Measurements from ENCODE around the gene XXYLT1.

DNA sequence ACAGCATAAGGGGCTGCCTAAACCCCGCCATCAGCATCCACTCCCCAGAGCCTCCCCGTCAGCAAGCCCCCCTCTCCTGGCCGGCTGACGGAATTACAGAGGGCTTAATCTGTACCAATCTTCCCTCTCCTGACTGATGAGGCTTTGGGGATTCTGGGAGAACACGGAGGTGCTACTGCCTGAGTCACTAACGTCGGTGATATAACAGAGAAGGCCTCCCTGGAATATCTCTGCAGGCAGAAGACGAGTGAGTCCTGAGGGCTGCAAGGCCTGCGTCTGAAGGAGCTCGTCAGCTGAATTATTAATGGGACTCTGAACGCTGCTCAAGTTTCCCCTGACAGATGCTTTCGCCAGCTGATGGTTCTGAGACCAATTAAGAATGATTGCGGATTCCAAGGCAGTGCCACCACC lies 147.7 kb downstream of the XXYLT1 start:
- no peak for TF ChIP-seq EP300 (IDR thresholded peaks at IDR 0.05)
- TF ChIP-seq POLR2A (IDR thresholded peaks at IDR 0.05): no peak
